WERI-Rb-1 (cell line): Measurements from ENCODE around the gene ID2.

Experiments
- DNase-seq: peaks from one replicate; pipeline ENCODE4 v3.0.0-alpha.2; 2020
- H3K27ac ChIP-seq: fragments of 250-450 bp; sonication (Bioruptor Pico); 2 replicates; pipeline ENCODE4 v1.5.1; 2020; ENCODE audit warnings: mild to moderate bottlenecking, moderate library complexity
- H3K27me3 ChIP-seq: fragments of 250-450 bp; sonication (Bioruptor Pico); 2 replicates; pipeline ENCODE4 v1.5.1; 2021; ENCODE audit warnings: mild to moderate bottlenecking, low read depth, moderate library complexity; ENCODE audit not compliant: insufficient read depth, severe bottlenecking
- H3K36me3 ChIP-seq: fragments of 250-450 bp; sonication (Bioruptor Pico); 2 replicates; pipeline ENCODE4 v1.5.1; 2020; ENCODE audit warnings: mild to moderate bottlenecking, moderate library complexity
- H3K4me3 ChIP-seq: 2 replicates; pipeline ENCODE4 v1.5.1; 2011; ENCODE audit warnings: low read depth, mild to moderate bottlenecking, control low read depth, low read length
- H3K9me3 ChIP-seq: fragments of 250-450 bp; sonication (Bioruptor Pico); 2 replicates; pipeline ENCODE4 v1.5.1; 2021; ENCODE audit warnings: mild to moderate bottlenecking, moderate library complexity; ENCODE audit not compliant: severe bottlenecking
- TF ChIP-seq, protein P1 (sequence below): IDR thresholded peaks from 2 replicates; pipeline ENCODE4 v1.5.1; 2011; ENCODE audit warnings: low read depth, mild to moderate bottlenecking, control low read depth, inconsistent platforms, low read length

Gene ID2

DNA sequence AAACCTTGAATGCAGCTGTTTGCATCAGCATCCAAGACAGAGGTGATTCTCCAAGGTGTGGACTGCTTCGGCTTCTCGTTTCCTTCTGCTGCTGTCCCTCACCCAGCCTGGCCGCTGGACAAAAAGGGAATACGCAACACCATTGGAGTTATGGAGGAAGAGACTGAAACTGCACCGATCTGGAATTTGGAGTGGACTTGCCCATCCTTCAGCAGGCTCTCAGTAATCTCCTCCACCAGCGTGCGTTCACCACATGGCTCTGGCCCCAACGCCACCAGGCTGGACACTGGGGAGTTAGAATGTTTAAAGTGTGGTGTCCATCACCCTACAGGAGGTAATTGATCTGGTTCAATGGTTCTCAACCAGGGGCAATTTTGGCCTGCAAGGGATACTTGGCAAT is 41.4 kb upstream of the ID2 start:
- no peaks in the 10 kb centered on the region for H3K36me3 ChIP-seq
- DNase-seq, result no peak
- TF ChIP-seq, protein P1, sequence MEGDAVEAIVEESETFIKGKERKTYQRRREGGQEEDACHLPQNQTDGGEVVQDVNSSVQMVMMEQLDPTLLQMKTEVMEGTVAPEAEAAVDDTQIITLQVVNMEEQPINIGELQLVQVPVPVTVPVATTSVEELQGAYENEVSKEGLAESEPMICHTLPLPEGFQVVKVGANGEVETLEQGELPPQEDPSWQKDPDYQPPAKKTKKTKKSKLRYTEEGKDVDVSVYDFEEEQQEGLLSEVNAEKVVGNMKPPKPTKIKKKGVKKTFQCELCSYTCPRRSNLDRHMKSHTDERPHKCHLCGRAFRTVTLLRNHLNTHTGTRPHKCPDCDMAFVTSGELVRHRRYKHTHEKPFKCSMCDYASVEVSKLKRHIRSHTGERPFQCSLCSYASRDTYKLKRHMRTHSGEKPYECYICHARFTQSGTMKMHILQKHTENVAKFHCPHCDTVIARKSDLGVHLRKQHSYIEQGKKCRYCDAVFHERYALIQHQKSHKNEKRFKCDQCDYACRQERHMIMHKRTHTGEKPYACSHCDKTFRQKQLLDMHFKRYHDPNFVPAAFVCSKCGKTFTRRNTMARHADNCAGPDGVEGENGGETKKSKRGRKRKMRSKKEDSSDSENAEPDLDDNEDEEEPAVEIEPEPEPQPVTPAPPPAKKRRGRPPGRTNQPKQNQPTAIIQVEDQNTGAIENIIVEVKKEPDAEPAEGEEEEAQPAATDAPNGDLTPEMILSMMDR, result no peak
- H3K9me3 ChIP-seq, result peaks cover 6% of the 10 kb centered on the region
- no peaks in the 10 kb centered on the region for H3K27me3 ChIP-seq
- H3K27ac ChIP-seq, result no peak overlapping the region
- no peak overlapping the region for H3K4me3 ChIP-seq

DNA sequence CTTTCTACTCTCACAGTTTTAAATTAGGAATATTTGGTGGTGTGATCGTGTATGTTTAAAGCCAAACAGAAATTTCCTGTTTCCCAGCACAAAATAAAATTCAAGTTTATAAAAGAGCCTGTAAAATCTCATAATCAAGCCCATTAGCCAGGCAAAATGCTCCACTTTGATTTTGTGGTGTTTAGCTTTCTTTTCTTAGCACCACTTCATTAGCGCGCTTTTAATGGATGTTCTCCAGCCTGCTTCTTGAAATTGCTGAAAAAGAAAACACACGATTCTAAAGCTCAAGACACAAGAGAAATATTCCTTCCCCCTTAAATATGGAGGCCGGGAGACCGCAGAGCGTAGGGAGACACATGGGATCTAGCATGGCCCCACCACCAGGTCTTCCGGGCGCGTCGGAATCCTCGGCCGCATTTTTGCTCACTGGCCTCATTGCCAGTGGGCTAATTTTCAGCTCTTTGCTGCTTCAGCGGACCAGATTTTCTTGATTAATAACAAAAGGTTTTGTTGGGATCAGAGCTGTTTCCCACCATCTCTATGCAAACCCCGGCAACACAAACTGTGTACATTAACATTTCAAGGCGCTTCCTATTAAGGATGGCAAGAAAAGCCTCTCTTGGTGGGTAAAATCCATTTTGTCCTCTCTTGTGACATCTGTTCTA is 40.4 kb upstream of the ID2 start:
- TF ChIP-seq, protein P1, result no peak
- Histone ChIP-seq H3K4me3 (no peak overlapping the region), H3K36me3 (no peaks in the 10 kb centered on the region), H3K27ac (no peak overlapping the region), H3K27me3 (no peaks in the 10 kb centered on the region), H3K9me3 (peaks cover 7% of the 10 kb centered on the region)
- no peak for DNase-seq

DNA sequence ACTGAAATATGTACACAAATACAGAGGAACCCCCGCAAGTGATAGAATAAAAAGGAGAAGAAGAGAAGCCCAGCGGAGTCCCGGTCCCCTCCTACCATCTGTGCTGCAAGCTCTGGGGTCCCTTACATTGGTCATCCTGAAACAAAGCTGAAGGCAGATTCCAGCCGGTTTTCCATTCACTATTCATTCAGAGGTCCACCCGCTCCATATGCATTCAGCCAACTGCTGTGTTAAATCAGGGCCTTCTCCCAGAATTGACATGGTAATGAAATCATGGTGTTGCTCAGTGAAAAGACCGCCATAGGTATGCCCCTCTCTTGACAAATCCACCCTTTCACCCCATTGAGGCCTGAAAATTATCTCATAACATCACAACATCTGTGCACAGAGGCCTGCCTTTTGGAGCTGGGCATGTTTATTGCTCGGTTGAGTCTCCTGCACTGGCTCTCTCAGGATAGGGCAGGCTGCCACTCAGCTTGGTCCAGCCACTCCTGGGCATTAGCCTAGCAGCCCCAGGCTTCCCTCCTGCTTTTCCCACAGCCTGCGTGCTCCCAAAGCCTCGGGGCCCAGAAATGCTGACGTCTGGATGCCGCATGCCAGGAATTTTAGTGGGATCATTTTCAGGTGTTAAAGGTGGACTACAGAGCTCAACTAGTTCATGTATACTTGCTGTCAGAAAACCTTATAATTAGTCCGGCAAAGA is 39.3 kb upstream of the ID2 start:
- H3K27me3 ChIP-seq, result no peaks in the 10 kb centered on the region
- no peak overlapping the region for H3K27ac ChIP-seq
- no peak overlapping the region for H3K4me3 ChIP-seq
- TF ChIP-seq, protein P1, result no peak
- DNase-seq, result no peak
- peaks cover 17% of the 10 kb centered on the region for H3K9me3 ChIP-seq
- no peaks in the 10 kb centered on the region for H3K36me3 ChIP-seq

DNA sequence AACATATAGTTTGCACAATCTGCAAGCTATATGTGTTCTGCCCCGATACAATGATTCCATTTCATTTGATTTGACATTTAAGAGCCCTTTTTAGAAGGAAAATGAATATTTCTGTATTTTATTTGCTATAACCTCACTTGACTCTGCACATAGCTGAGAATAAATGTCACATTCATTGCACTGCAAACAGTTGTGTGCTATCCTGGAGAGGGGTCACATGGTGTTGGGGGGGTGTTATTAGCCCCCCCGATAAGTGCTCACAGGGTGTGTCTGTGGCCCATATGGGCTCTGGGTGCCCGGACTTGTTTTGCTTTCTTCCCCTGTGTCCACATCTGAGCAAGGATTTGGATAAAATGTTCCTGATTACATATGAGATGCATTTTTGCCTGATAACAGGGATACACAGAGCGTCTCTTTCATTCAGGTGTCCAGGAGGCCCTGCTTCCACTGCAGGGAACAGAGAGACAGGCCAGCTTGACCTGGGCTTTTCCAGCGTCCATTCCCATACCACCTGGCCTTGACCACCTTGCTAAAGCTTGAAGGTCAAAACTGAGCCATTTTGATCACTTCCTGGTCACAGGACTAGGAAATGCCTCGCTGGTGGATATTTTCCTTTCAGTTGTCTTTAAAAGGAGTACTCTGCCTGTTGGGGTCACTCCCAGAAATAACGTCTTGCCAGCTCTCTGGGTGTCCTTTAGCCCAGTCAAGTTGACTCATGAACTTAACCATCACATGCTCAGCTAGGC is 38.4 kb upstream of the ID2 start:
- no peak for DNase-seq

DNA sequence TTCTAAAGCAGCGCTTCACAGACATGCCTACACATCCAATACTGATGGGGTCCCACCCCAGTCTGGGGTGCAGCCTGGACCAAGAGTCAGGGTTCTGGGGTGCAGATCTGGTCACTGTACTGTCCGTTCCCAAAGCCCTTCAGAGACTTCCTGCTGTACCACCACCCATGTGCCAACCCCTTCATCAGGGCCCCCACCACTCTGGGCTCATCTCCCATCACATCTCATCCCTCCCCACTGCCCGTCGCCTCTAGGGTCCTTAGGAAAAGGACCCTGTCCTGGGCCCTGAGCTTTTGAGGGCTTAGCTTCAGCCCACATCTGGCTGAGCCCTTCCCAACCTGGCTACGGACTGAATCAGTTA is 37.9 kb upstream of the ID2 start:
- no peaks in the 10 kb centered on the region for H3K36me3 ChIP-seq
- TF ChIP-seq, protein P1, result no peak
- H3K4me3 ChIP-seq, result no peak overlapping the region
- peaks cover 19% of the 10 kb centered on the region for H3K9me3 ChIP-seq
- no peak overlapping the region for H3K27ac ChIP-seq
- no peaks in the 10 kb centered on the region for H3K27me3 ChIP-seq
- no peak for DNase-seq

More for the DNA sequence above, 38.4 kb upstream of the ID2 start:
- H3K27me3 ChIP-seq, result no peaks in the 10 kb centered on the region
- H3K27ac ChIP-seq, result no peak overlapping the region
- H3K9me3 ChIP-seq, result peaks cover 19% of the 10 kb centered on the region
- TF ChIP-seq, protein P1, result no peak
- H3K36me3 ChIP-seq, result no peaks in the 10 kb centered on the region
- no peak overlapping the region for H3K4me3 ChIP-seq
